Glutamatergic neuron (in vitro differentiated cells): ENCODE measurements around the gene OCLN. TPM values are rescaled to one million over a fixed set of nuclear protein-coding genes. Genes with fewer than 3 reads are reported as not detected.

Experiments
- DNase-seq: peaks from one replicate; pipeline ENCODE4 v3.0.0; 2022
- H3K27ac Mint-ChIP-seq: one replicate; pipeline ENCODE4 v1.8.0; 2020; ENCODE audit warnings: mild to moderate bottlenecking, mixed read lengths, inconsistent platforms; ENCODE audit not compliant: unreplicated experiment
- H3K27me3 Mint-ChIP-seq: one replicate; pipeline ENCODE4 v1.8.0; 2020; ENCODE audit warnings: mild to moderate bottlenecking, moderate library complexity, mixed read lengths, inconsistent platforms; ENCODE audit not compliant: unreplicated experiment
- H3K36me3 Mint-ChIP-seq: one replicate; pipeline ENCODE4 v1.8.0; 2020; ENCODE audit warnings: mild to moderate bottlenecking, mixed read lengths, inconsistent platforms; ENCODE audit not compliant: unreplicated experiment
- H3K4me1 Mint-ChIP-seq: one replicate; pipeline ENCODE4 v1.8.0; 2020; ENCODE audit warnings: mild to moderate bottlenecking, low read depth, mixed read lengths, inconsistent platforms; ENCODE audit not compliant: unreplicated experiment
- H3K4me3 Mint-ChIP-seq: one replicate; pipeline ENCODE4 v1.8.0; 2020; ENCODE audit warnings: mild to moderate bottlenecking, mixed read lengths, inconsistent platforms; ENCODE audit not compliant: unreplicated experiment
- H3K9me3 Mint-ChIP-seq: one replicate; pipeline ENCODE4 v1.8.0; 2020; ENCODE audit warnings: mild to moderate bottlenecking, moderate library complexity, mixed read lengths, inconsistent platforms; ENCODE audit not compliant: unreplicated experiment
- total RNA-seq: library from RNA; stranded (reverse); fragmentation: NEBNext Ultra II Directional; extraction: Animal tissue kit (Norgen Biotek cat#: 25700); gene quantifications from one replicate; pipeline ENCODE4 v1.2.1, GENCODE V29; 2021; ENCODE audit not compliant: unreplicated experiment
- TF ChIP-seq, protein P1 (sequence below): fragments of 200-600 bp; sonication (generic); IDR thresholded peaks from one replicate; pipeline ENCODE4 v1.5.0; 2021; ENCODE audit not compliant: partially characterized antibody, unreplicated experiment

Gene OCLN
- total RNA-seq, 1 donor from 2014 or later: 4.3 TPM

DNA sequence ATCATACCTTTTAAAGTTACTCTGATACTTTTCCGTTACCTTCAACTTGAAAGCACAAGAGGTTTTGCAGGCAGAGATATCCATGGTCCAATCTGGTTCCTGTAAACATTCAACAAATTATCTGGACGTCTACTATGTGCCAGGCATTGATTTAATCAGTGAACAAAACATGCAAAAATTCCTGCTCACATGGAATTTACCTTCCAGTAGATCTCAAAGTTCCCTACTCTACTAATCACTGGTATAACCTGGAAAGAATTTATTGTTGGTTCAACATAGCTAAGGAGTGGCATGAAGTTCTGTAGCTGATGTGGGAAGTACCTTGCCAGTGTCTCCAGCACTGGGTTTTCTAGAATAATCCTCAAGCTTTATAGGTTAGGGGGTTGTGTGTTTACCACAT, 9.8 kb downstream of the OCLN start:
- Mint-ChIP-seq H3K36me3 (no peaks in the 10 kb centered on the region), H3K9me3 (no peaks in the 10 kb centered on the region), H3K4me3 (no peak overlapping the region), H3K27ac (no peak overlapping the region), H3K4me1 (no peaks in the 10 kb centered on the region), H3K27me3 (no peaks in the 10 kb centered on the region)
- no peak for DNase-seq
- TF ChIP-seq, protein P1, sequence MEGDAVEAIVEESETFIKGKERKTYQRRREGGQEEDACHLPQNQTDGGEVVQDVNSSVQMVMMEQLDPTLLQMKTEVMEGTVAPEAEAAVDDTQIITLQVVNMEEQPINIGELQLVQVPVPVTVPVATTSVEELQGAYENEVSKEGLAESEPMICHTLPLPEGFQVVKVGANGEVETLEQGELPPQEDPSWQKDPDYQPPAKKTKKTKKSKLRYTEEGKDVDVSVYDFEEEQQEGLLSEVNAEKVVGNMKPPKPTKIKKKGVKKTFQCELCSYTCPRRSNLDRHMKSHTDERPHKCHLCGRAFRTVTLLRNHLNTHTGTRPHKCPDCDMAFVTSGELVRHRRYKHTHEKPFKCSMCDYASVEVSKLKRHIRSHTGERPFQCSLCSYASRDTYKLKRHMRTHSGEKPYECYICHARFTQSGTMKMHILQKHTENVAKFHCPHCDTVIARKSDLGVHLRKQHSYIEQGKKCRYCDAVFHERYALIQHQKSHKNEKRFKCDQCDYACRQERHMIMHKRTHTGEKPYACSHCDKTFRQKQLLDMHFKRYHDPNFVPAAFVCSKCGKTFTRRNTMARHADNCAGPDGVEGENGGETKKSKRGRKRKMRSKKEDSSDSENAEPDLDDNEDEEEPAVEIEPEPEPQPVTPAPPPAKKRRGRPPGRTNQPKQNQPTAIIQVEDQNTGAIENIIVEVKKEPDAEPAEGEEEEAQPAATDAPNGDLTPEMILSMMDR: no peak

DNA sequence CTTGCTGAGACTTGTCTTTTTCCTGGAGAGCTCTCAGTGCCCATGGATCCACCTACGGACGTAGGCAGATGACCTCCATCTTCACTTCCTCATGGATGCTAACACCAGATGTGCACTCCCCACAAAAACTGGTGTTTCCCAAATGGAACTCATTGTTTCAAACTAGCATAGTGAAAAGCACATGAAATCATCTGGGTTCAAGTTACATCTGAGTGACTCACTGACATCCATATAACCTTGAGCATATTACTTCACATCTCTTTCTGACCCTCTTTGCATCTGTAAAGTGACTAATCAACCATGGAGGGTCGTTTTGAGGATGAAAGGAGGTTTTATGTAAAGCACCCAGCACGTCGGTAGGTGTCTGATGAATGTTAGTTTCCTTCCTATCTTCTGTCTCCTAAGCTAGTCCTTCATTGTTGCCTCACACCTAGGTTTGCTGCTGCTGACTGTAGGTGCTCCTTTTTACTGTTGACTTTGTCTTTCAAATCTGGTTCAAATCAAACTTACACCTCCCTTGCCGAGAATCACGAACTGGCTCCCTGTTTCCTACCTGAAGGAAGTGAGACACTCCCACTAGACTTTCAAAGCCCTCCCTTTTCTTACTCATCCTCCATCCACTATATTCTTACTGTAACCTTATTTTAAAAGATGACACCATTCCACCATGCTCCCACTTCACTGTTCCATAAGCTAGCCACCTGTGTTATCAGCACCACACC, 10.3 kb downstream of the OCLN start:
- Mint-ChIP-seq H3K4me1 (no peaks in the 10 kb centered on the region), H3K4me3 (no peak overlapping the region), H3K9me3 (no peaks in the 10 kb centered on the region), H3K27me3 (no peaks in the 10 kb centered on the region), H3K36me3 (no peaks in the 10 kb centered on the region), H3K27ac (no peak overlapping the region)
- TF ChIP-seq, protein P1: no peak
- no peak for DNase-seq

DNA sequence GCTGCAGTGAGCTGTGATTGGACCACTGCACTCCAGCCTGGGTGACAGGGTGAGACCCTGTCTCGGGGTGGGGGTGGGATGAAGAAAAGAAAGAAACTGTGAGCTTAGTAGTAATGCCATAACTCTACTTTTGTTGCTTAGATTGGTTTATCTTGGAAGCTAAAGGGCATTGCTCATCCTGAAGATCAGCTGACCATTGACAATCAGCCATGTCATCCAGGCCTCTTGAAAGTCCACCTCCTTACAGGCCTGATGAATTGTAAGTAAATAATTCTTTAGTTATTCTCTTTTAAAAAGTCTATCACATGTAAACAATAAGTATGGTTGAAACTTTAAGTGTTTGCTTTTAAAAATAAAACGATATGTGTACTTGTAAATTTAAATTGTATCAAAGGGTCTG, 11.4 kb downstream of the OCLN start:
- Mint-ChIP-seq H3K9me3 (no peaks in the 10 kb centered on the region), H3K4me1 (no peaks in the 10 kb centered on the region), H3K4me3 (no peak overlapping the region), H3K27me3 (no peaks in the 10 kb centered on the region), H3K27ac (no peak overlapping the region), H3K36me3 (no peaks in the 10 kb centered on the region)
- no peak for DNase-seq
- TF ChIP-seq, protein P1: no peak

DNA sequence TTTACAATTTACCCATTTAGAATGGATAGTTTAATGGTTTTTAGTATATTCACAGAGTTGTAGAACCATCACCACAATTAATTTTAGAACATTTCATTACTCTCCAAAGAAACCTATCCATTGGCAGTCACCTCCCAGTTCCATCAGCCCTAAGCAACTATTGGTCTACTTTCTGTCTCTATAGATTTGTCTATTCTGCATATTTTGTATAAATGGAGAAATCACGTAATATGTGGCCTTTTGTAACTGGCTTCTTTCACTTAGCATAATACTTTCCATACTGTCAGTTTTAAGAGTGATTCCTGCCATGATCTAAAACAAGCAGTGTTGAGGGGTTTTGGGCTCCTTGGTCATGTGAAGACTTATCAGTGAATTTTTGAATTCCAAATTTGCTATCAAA, 12.7 kb downstream of the OCLN start:
- Mint-ChIP-seq H3K9me3 (no peaks in the 10 kb centered on the region), H3K27ac (no peak overlapping the region), H3K27me3 (no peaks in the 10 kb centered on the region), H3K4me1 (no peaks in the 10 kb centered on the region), H3K4me3 (no peak overlapping the region), H3K36me3 (no peaks in the 10 kb centered on the region)
- TF ChIP-seq, protein P1: no peak
- DNase-seq: no peak

DNA sequence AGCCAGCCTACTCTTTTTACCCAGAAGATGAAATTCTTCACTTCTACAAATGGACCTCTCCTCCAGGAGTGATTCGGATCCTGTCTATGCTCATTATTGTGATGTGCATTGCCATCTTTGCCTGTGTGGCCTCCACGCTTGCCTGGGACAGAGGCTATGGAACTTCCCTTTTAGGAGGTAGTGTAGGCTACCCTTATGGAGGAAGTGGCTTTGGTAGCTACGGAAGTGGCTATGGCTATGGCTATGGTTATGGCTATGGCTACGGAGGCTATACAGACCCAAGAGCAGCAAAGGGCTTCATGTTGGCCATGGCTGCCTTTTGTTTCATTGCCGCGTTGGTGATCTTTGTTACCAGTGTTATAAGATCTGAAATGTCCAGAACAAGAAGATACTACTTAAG, 16.6 kb downstream of the OCLN start:
- no peak for DNase-seq
- Mint-ChIP-seq H3K27me3 (peaks cover under 1% of the 10 kb centered on the region), H3K27ac (no peak overlapping the region), H3K9me3 (no peaks in the 10 kb centered on the region), H3K36me3 (no peaks in the 10 kb centered on the region), H3K4me1 (no peaks in the 10 kb centered on the region), H3K4me3 (no peak overlapping the region)
- TF ChIP-seq, protein P1: no peak
